GM18498 (cell line): ENCODE data around the gene NDFIP1.
"Not testable (repeated sequence)": the region's sequence is repeated elsewhere in the genome, so short reads cannot be mapped to it uniquely, and the experiment has no call there.

ENCODE experiments used
- ATAC-seq: cut with Tn5 transposase; IDR thresholded peaks from one replicate; pipeline ENCODE4 v1.9.1; 2021; ENCODE audit warnings: mild to moderate bottlenecking, moderate library complexity; ENCODE audit not compliant: unreplicated experiment

The NDFIP1 gene

GRCh38 chr5:142108432-142109330 is at the start of gene NDFIP1:
TSS of gene NDFIP1 (plus strand) at chr5:142108779. CDS start at chr5:142108975, 196 bp downstream.
- ATAC-seq, result peak; percentile 99

GRCh38 chr5:142059304-142059940 is 49.2 kb upstream of the NDFIP1 start:
- ATAC-seq, result no peak

DNA sequence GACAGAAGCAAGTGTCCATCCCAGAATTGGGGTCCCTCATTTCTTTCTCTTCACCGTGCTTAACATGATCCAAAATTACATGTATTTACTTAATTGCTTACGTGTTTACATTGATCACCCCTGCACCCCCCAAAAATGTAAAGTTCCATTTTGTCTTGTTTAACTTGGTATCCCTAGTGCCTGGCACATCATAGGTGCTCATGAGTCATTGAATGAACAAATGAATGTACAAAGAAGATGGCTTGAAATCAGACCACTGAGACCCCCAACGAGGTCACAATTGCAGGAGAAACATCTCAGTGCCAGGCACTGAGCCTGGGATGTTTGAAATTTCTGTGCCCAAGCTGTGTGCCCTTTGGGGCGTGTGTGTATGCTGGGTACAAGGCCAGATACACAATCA is 45.2 kb upstream of the NDFIP1 start:
- no peak for ATAC-seq

GRCh38 chr5:142063878-142064331 is 44.7 kb upstream of the NDFIP1 start:
- peak; percentile 57 for ATAC-seq

DNA sequence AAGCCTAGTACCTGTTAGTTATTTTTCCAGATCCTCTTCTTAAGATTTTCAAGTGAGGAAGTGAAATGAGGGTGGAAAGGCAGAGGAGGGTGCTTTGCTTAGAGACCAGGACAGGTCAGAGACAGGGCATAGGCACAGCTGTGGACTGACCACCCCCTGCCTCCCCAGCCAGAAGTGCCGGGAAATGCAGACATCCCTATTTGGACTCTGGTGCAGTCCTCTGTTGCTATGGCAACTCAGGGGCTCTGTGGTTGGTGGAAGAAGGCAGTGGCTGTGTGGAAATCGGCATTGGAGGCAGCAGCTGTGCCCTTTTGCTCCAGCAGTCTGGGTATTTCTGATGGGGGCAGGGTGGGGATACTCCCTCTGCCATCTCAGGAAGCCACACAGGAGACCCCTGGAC is 43.3 kb upstream of the NDFIP1 start:
- ATAC-seq, result no peak

GRCh38 chr5:142069606-142070399 is 38.8 kb upstream of the NDFIP1 start:
- no peak for ATAC-seq

DNA sequence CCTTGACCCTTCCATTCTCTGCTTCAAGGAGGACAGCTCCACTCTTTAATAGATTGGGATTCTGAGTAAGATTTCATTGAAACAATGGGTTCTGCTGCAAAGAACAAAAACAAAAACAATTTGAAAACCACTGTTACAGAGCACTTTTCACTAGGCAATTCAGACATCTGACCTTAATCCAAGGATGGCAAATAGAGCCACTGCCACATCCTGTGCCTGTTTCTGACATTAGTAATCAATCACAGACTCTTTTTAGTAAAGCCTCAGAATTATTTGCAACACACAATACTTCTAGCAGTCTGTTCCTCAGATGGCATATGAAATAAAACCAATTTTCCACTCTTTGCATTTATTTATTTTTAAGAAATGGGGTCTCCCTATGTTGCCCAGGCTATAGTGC is 37.8 kb upstream of the NDFIP1 start:
- ATAC-seq, result no peak

GRCh38 chr5:142072488-142072887 is 36.1 kb upstream of the NDFIP1 start:
- ATAC-seq, result no peak

- ATAC-seq, result no peak
These were observed 35.1 kb upstream of the NDFIP1 start for GRCh38 chr5:142073362-142073988.

GRCh38 chr5:142074006-142074405 is 34.6 kb upstream of the NDFIP1 start:
- ATAC-seq, result no peak

GRCh38 chr5:142078221-142078620 is 30.4 kb upstream of the NDFIP1 start:
- no peak for ATAC-seq

DNA sequence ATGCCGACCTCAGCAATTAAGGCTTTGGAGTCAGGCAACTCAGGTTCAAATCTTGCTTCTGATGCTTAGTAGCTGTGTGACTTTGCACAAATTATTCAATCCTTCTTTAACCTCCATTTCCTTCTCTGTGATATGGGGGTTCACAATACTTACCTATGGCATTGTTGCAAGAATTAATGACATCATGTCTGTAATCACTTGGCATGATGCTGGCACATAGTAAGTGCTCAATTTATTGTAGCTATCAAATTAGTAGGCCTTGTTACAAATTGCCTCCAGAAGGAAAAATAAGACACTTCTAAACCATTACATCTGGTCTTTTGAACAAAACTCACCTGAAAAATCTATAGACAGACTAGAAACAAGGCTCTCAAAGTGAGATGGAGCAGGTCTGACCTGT is 29.9 kb upstream of the NDFIP1 start:
- ATAC-seq, result no peak

DNA sequence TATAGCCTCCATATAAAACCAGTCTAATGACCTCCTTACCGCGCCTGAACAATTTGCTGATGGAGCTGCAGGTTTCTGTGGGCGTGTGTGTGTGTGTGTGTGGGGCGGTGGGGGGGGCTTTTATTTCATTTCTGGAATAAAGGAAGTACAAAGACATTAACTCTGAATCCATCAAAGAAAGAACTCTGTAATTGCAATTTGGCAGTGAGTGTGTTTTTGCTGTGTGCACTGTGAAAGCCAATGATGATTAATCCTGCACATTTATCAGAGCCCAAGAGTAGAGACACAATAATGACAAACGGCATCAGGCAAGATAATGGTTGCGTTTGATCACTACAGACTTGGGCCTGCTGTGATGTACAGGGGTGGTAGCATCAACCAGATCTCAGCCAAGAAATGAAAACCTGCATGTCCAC is 29.3 kb upstream of the NDFIP1 start:
- no peak for ATAC-seq

GRCh38 chr5:142080248-142080647 is 28.3 kb upstream of the NDFIP1 start:
- ATAC-seq, result no peak

DNA sequence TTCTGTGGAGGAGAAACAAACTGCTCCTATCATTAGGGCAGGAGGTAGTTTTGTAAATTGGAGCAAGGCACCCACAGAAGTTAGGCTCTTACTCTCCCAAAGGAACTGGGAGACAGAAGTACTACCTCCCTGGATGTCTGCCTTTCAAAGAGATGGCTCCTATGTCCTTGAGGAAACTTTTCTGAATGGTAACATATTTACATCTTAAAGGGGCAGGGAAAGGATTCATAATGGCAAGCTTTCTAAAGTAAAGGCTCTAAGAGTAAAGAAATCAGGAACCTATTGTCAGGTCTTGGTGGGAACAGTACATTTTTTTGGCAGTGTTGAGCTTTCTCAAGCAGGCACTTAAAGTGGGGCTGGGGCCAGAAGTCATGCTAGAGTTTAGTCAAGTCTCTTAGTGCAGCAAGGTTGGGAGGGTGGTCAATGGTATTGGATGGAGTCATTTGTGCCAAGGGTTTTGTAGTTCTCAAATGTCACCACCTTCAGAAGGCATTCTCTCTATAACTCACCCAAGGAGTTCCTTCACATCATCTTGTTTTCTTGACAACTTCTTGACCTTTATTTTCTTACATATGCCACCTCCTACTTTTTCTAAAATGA is 26.3 kb upstream of the NDFIP1 start:
- ATAC-seq, result no peak

DNA sequence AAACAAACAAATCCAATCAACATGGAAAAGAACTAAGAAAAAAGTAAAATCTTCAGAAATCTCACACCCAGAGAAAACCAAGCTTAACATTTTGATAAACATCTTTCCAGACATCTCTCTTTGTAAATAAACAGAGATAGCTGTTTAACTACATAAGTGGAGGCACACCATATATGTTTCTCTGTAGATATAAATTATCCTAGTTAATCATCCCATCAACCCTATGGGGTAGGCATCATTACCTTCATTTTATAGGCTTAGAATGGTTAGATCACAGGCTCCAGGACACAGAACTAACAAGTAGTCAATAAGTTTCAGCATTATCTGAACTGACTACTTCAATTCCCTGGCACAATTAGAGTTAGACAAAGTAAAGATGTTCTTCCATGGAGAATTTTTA is 22.4 kb upstream of the NDFIP1 start:
- no peak for ATAC-seq

DNA sequence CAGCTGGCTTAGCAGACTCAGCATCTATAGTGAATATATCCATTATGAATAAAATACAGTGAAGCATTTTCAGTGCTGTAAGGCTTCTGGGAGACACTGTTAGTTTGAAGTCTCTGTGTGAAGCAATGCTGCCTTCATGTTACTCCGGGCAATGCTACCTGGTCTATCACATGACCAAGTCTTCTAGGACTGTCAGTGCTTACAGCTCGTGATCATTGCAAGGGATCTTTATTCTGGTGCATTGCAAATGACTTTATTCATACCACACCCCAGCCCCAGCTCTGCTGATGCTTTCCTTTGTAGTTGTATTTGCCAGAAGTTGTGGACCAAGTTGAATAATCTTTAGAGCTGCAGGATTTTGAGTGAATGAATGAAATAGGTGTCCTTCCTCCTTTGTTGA is 21.9 kb upstream of the NDFIP1 start:
- ATAC-seq, result no peak

DNA sequence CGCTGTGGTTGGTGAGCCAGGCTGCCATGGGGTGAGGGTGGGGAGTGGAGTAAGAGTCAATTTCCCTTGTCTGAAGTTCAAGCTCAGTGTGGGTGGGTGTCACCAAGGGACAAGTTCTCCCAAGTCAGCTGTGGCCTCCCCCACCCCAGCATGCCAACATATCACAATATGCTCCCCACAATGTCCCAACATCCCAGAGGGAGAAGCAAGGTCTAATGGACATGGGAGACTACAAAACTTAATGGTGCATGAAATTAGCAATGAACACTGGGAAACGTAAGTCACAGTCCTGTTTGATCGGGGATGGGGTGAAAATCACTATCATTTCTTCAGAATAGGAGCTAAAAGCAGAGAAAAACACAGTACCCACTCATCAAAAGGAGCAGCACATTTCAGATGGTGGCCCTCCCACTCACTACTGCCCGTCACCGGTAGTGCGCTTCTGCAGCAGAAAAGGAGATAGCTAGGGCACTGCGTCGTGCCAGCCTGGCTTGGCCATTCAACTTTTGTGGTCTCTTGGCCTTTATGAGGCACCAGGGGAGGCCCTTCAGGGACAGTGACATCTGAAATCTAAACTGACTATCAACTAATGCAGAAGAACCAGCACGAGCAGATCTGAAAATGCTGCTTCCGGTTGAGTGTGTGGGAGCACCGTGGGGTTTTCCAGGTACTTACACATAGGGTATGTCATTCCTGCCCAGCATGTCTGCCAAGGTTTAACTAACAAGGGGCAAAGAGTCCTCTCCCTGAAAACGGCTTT is 20.5 kb upstream of the NDFIP1 start:
- no peak for ATAC-seq

DNA sequence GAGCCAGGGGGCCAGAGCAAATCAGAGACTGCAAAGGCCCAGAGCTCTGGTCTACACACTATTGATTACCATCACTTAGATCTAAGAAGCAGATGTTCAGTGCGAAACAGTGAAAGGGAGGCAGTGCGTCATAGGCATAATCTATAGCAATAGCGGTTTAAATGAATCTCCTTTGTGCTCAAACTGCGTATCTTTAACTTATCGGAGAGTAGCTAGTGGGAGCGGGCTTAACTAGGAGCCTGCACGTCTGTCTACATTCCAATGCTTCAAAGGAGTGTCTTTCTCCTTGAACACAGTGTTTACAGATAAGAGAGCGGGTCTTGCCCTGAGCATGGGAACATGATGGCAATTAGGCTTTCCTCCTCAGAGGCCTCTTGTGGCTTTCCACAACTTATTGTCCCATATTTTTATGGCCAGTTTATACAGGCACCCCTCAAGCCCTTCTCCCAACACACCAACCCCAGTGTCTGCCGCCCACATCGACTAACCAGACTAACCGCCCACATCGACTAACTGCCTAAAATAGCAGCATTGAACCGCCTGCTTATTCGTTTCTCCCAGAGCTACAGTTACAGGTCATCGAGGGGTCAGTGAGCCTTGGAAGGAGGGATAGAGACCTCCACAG is 19.6 kb upstream of the NDFIP1 start:
- not testable (repeated sequence) for ATAC-seq
